ENCODE measurements around the gene SLC40A1.

DNA sequence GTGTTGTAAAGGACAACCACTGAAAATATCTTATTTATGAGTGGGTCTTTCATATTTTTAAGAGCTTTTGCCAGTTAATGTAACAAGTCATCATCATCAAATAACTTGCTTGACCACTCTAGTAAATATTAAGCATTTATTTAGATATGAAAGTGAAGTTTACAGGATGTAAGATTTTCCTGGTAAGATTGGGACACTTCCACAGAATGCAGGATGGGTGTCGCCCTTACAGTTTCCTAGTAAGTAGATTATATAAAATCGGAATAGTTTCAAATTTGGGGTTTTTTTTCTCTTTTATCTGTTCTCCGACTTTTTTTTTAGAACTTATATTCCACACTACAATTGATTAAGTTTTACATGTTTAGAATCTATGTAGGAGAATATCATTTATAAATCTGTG, 14.8 kb upstream of the SLC40A1 start:
- TF ChIP-seq GABPA (IDR thresholded peaks at IDR 0.05 in 1 of 2, conservative IDR thresholded peaks at IDR 0.05 in 1 of 2) (no peak), TAF1 (conservative IDR thresholded peaks at IDR 0.05) (no peak), YY1 (IDR thresholded peaks at IDR 0.05) (no peak), REST (IDR thresholded peaks at IDR 0.05) (no peak)
- TF ChIP-seq, protein P1, sequence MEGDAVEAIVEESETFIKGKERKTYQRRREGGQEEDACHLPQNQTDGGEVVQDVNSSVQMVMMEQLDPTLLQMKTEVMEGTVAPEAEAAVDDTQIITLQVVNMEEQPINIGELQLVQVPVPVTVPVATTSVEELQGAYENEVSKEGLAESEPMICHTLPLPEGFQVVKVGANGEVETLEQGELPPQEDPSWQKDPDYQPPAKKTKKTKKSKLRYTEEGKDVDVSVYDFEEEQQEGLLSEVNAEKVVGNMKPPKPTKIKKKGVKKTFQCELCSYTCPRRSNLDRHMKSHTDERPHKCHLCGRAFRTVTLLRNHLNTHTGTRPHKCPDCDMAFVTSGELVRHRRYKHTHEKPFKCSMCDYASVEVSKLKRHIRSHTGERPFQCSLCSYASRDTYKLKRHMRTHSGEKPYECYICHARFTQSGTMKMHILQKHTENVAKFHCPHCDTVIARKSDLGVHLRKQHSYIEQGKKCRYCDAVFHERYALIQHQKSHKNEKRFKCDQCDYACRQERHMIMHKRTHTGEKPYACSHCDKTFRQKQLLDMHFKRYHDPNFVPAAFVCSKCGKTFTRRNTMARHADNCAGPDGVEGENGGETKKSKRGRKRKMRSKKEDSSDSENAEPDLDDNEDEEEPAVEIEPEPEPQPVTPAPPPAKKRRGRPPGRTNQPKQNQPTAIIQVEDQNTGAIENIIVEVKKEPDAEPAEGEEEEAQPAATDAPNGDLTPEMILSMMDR (IDR thresholded peaks at IDR 0.05; ENCODE audit: low read depth, low read length, missing input control) = no peak
